ENCODE measurements around the gene GLT8D2.

Gene GLT8D2

GRCh38 chr12:103944964-103945363 lies 105.0 kb downstream of the GLT8D2 start:
- DNase-seq = no peak

Data from activated gamma-delta T cell treated with Interleukin-2 at 50 U/mL for 16 hours (primary cell).